GM12875 (cell line): ENCODE results near the gene NPR3.

ENCODE experiments used
- H3K4me3 ChIP-seq: one replicate; pipeline ENCODE4 v1.5.1; 2011; ENCODE audit warnings: low read depth, low read length, control low read depth
- TF ChIP-seq, protein P1 (sequence below): IDR thresholded peaks from 2 replicates; pipeline ENCODE4 v1.5.1; 2011; ENCODE audit warnings: low read depth, mild to moderate bottlenecking, control low read depth, inconsistent platforms, low read length, moderate library complexity, borderline replicate concordance; ENCODE audit not compliant: insufficient read depth

Gene NPR3

GRCh38 chr5:32834251-32834650 is 123.1 kb downstream of the NPR3 start:
- TF ChIP-seq, protein P1, sequence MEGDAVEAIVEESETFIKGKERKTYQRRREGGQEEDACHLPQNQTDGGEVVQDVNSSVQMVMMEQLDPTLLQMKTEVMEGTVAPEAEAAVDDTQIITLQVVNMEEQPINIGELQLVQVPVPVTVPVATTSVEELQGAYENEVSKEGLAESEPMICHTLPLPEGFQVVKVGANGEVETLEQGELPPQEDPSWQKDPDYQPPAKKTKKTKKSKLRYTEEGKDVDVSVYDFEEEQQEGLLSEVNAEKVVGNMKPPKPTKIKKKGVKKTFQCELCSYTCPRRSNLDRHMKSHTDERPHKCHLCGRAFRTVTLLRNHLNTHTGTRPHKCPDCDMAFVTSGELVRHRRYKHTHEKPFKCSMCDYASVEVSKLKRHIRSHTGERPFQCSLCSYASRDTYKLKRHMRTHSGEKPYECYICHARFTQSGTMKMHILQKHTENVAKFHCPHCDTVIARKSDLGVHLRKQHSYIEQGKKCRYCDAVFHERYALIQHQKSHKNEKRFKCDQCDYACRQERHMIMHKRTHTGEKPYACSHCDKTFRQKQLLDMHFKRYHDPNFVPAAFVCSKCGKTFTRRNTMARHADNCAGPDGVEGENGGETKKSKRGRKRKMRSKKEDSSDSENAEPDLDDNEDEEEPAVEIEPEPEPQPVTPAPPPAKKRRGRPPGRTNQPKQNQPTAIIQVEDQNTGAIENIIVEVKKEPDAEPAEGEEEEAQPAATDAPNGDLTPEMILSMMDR = no peak
- H3K4me3 ChIP-seq = no peak overlapping the region

- H3K4me3 ChIP-seq = no peak overlapping the region
- TF ChIP-seq, protein P1 = no peak
These were observed 125.1 kb downstream of the NPR3 start for GRCh38 chr5:32836176-32836575.

DNA sequence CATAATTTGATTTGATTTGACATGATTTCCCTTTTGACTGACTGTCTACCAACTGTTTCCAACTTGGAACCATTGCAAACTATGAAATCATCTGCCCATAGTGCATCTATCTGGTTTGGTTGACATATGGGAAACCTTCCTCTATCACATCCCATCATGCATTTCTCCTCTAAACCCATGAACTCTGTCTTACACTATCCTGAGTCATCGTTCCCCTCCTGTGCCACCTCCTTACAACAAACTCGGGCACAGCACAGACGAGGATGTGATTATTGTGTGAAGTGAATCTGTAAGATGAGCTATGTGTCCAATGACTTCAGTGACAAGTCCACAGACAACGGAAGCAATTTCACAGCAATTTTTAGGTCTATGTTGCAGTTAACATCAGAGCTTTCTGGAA is 126.1 kb downstream of the NPR3 start:
- H3K4me3 ChIP-seq = no peak overlapping the region
- TF ChIP-seq, protein P1 = no peak

GRCh38 chr5:32839106-32839505 is 128.0 kb downstream of the NPR3 start:
- H3K4me3 ChIP-seq = no peak overlapping the region
- TF ChIP-seq, protein P1 = no peak

DNA sequence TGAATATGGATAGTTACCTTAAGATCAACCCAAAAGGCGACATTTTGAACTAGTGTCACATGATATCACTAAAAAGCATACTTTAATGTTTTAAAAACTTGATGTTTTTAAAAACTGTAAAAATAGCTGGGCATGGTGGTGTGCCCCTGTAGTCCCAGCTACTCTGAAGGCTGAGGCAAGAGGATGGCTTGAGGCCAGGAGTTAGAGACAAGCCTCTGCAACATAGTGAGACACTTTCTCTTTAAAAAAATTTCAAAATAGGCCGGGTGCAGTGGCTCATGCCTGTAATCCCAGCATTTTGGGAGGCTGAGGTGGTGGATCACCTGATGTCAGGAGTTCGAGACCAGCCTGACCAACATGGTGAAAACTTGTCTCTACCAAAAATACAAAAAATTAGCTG is 129.5 kb downstream of the NPR3 start:
- TF ChIP-seq, protein P1 = no peak
- H3K4me3 ChIP-seq = no peak overlapping the region
